ENCODE data around the gene HEBP1.

Gene HEBP1

GRCh38 chr12:12951504-12951903, 48.6 kb downstream of the HEBP1 start:
- no peak for TF ChIP-seq JUND (IDR thresholded peaks at IDR 0.05; ENCODE audit: low read depth)
- DNase-seq (ENCODE audit: low read depth in 1 of 2, low spot score in 1 of 2): no peak
- in situ Hi-C loops (cut with HindIII; ENCODE audit: low pct_unique_long_range_greater_than_20kb, low sequenced_read_pairs): no loop called here

- DNase-seq (ENCODE audit: low read depth in 1 of 2, low spot score in 1 of 2): no peak
- TF ChIP-seq JUND (IDR thresholded peaks at IDR 0.05; ENCODE audit: low read depth): no peak
- in situ Hi-C loops (cut with HindIII; ENCODE audit: low pct_unique_long_range_greater_than_20kb, low sequenced_read_pairs): no loop called here
These were observed 52.2 kb downstream of the HEBP1 start for GRCh38 chr12:12947902-12948301.

DNA sequence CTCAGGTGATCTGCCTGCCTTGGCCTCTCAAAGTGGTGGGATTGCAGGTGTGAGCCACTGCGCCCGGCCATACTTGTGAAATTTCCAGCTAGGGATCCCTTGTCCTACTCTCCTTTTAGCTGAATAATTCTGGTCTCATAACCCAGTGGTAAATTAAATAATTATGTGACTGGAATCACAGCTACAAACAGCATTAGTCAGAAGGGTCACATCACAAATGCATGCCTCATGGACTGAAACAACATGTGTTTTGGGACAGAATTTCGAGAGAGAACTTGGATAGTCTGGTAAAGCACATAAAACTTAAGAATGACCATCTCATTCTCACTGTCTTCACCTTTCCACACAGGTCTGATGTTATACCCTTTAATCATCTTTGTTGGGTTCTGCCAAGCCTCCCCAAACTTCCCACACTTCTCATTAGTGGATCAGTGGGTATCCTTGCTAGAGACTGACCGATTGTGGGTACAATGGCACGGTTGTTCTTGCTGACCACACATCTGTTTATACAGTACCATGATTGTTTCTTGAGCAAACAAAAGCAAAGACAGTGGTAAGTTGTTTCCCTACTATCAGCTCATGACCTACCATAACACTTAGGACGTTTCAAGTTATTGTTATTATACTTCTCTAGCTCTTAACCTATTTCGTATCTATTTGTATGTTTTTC, 53.2 kb downstream of the HEBP1 start:
- in situ Hi-C loops (cut with HindIII; ENCODE audit: low pct_unique_long_range_greater_than_20kb, low sequenced_read_pairs): no loop called here
- DNase-seq (ENCODE audit: low read depth in 1 of 2, low spot score in 1 of 2): no peak
- no peak for TF ChIP-seq JUND (IDR thresholded peaks at IDR 0.05; ENCODE audit: low read depth)

- no peak for TF ChIP-seq JUND (IDR thresholded peaks at IDR 0.05; ENCODE audit: low read depth)
- in situ Hi-C loops (cut with HindIII; ENCODE audit: low pct_unique_long_range_greater_than_20kb, low sequenced_read_pairs): no loop called here
- DNase-seq (ENCODE audit: low read depth in 1 of 2, low spot score in 1 of 2): no peak
These were observed 54.5 kb downstream of the HEBP1 start for GRCh38 chr12:12945591-12945990.

- no peak for TF ChIP-seq JUND (IDR thresholded peaks at IDR 0.05; ENCODE audit: low read depth)
- in situ Hi-C loops (cut with HindIII; ENCODE audit: low pct_unique_long_range_greater_than_20kb, low sequenced_read_pairs): no loop called here
- no peak for DNase-seq (ENCODE audit: low read depth in 1 of 2, low spot score in 1 of 2)
These were observed 56.3 kb downstream of the HEBP1 start for GRCh38 chr12:12943586-12944260.

DNA sequence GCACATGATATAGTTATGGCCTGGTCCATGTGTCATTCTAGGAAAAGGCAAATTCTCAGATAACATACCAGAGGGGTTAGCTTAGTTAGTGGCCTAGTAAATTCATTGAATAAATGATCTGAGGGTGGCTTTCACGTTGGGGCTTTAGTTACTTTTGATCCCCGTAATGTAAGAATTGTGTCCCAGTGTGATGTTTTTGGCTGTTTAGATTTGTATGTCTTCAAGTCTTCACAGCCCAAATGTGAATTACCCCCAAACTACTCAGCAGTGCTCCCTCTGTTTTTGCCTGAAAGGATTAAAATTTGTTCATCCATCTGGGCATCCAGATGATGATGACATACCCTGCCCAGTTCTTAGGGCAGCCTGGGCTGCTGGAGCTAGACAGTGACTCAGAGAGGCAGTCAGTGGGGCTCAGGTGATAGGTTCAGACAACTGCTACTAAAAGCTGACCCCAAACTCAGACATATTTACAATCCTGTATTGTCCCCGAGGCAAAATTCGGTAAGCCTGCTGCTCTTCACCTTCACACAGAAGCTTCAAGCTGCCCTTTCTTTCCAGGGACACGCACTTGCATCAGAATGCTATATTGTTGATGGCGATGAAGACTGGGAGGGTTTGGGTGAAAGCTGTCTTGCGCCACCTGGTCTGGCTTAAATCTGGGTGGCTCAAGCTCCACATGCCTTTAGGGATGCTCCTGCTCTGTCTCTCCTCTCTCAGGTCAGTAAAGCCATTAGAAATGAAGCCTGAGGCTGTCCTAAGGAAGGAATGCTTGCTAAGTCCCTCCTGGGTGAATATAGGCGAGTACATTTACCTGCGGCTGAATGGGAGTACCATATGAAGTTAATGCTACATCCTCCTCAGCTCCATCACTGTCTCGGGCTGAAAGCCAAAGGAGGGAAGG, 58.4 kb downstream of the HEBP1 start:
- TF ChIP-seq JUND (IDR thresholded peaks at IDR 0.05; ENCODE audit: low read depth): no peak
- in situ Hi-C loops (cut with HindIII; ENCODE audit: low pct_unique_long_range_greater_than_20kb, low sequenced_read_pairs): no loop called here
- no peak for DNase-seq (ENCODE audit: low read depth in 1 of 2, low spot score in 1 of 2)

GRCh38 chr12:12939888-12940287, 60.2 kb downstream of the HEBP1 start:
- in situ Hi-C loops (cut with HindIII; ENCODE audit: low pct_unique_long_range_greater_than_20kb, low sequenced_read_pairs): no loop called here
- no peak for TF ChIP-seq JUND (IDR thresholded peaks at IDR 0.05; ENCODE audit: low read depth)
- no peak for DNase-seq (ENCODE audit: low read depth in 1 of 2, low spot score in 1 of 2)

- no peak for TF ChIP-seq JUND (IDR thresholded peaks at IDR 0.05; ENCODE audit: low read depth)
- DNase-seq (ENCODE audit: low read depth in 1 of 2, low spot score in 1 of 2): no peak
These were observed 61.5 kb downstream of the HEBP1 start for GRCh38 chr12:12938541-12938940.

GRCh38 chr12:12936983-12937491, 63.0 kb downstream of the HEBP1 start:
- no peak for TF ChIP-seq JUND (IDR thresholded peaks at IDR 0.05; ENCODE audit: low read depth)
- no peak for DNase-seq (ENCODE audit: low read depth in 1 of 2, low spot score in 1 of 2)
- in situ Hi-C loops (cut with HindIII; ENCODE audit: low pct_unique_long_range_greater_than_20kb, low sequenced_read_pairs): no loop called here

More at GRCh38 chr12:12938541-12938940, 61.5 kb downstream of the HEBP1 start:
- in situ Hi-C loops (cut with HindIII; ENCODE audit: low pct_unique_long_range_greater_than_20kb, low sequenced_read_pairs): no loop called here

DNA sequence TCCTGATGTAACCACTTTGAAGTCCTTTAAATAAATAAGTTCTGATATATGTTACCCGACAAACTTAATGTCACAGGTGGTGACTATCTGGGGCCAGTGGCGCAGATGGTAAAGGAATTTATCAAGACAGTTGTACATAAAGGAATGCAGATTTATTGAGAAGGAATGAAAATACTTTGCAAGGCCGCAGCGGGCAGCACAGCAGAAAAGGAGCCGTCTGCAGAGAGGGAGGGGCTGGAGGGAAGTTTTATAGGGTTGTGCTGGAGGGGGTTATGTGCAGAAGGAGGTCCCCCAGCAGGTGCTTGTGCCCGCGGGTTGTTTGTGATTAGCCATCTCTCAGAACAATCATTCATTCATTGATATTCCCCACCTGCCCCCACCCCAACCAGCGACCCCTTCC, 65.5 kb downstream of the HEBP1 start:
- in situ Hi-C loops (cut with HindIII; ENCODE audit: low pct_unique_long_range_greater_than_20kb, low sequenced_read_pairs): no loop called here
- TF ChIP-seq JUND (IDR thresholded peaks at IDR 0.05; ENCODE audit: low read depth): no peak
- no peak for DNase-seq (ENCODE audit: low read depth in 1 of 2, low spot score in 1 of 2)

GRCh38 chr12:12933742-12934141, 66.3 kb downstream of the HEBP1 start:
- in situ Hi-C loops (cut with HindIII; ENCODE audit: low pct_unique_long_range_greater_than_20kb, low sequenced_read_pairs): no loop called here
- no peak for DNase-seq (ENCODE audit: low read depth in 1 of 2, low spot score in 1 of 2)
- no peak for TF ChIP-seq JUND (IDR thresholded peaks at IDR 0.05; ENCODE audit: low read depth)

GRCh38 chr12:12930633-12931219, 69.3 kb downstream of the HEBP1 start:
- TF ChIP-seq JUND (IDR thresholded peaks at IDR 0.05; ENCODE audit: low read depth): no peak
- no peak for DNase-seq (ENCODE audit: low read depth in 1 of 2, low spot score in 1 of 2)
- in situ Hi-C loops (cut with HindIII; ENCODE audit: low pct_unique_long_range_greater_than_20kb, low sequenced_read_pairs): no loop called here
